Right lung (tissue), 10 donors: ENCODE data around the gene C19orf47. TPM values are rescaled to one million over a fixed set of nuclear protein-coding genes. Genes with fewer than 3 reads are reported as not detected.

Experiments
- DNase-seq, 2 donors: peaks; one replicate each; pipeline ENCODE4 v3.0.0-alpha.2; 2013
- long read RNA-seq, 8 donors: transcript quantifications; one replicate each; lab custom pipeline, GENCODE V29; 2026
- polyA plus RNA-seq, 5 donors: library from polyadenylated mRNA; unstranded; fragments of 120-200 nt; gene quantifications; one replicate each; pipeline versions ENCODE4 v1.2.1 to v1.2.3, GENCODE V29; 2013; ENCODE audit warnings: inconsistent platforms in 1 of 5, low replicate concordance in 1 of 5; ENCODE audit not compliant: insufficient read length in 5 of 5, insufficient read depth in 1 of 5

C19orf47 gene
- 10 to 100 TPM; 10.1 to 19.1 (median 10.9) TPM for polyA plus RNA-seq
- long read RNA-seq, donor 1, partial matches to known transcripts: 0 of 10 reads
- long read RNA-seq, donor 1, other reads (novel, unspliced or antisense): 6 of 10 reads
- long read RNA-seq, donor 2, partial matches to known transcripts: 136 of 150 reads
- long read RNA-seq, donor 2, other reads (novel, unspliced or antisense): 14 of 150 reads
- long read RNA-seq, donor 3: 0 reads
- long read RNA-seq, donor 4: 0 reads
- long read RNA-seq, donor 5, partial matches to known transcripts: 0 of 1 reads
- long read RNA-seq, donor 5, other reads (novel, unspliced or antisense): 0 of 1 reads
- long read RNA-seq, donor 6: 0 reads
- long read RNA-seq, donor 7: 0 reads
- long read RNA-seq, donor 8, partial matches to known transcripts: 0 of 1 reads
- long read RNA-seq, donor 8, other reads (novel, unspliced or antisense): 0 of 1 reads

DNA sequence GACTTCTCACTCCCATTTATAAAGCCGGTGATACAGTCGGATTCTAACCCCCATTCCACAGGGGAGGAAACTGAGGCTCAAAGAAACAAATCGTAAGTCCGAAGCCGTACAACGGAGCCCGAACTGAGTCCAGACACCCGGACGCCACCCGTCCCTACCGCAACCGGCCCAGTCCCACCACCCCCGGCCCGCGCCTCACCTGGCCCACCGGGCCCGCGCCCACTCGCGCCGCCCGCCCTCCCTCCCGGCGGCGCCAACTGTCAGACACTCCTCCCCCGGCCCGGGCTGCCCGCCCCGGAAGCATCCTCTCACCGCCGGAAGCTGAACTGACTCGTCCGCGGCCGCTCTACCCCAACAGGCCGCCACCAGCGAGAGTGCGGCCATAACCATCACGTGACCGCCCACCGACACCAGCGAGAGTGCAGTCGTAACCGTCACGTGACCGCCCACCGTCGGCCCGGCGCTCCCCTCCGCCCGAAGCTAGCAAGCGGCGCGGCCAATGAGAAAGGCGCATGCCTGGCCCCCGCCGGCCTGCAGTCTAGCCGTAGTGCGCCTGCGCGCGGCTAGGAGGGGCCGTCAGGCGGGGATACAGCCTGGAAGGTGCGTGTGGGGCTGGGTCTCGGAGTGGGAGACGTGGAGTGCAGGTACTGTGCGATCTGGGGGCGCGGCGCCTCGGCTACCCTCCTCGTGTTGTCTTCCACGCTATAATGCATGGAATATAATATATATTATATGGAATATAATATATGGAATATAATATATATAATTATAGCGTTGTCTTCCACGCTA is at the start of gene C19orf47, which contains the start of gene PLD3:
Gene C19orf47, minus strand, starts transcription at position 273 of the 789 bp plus-strand sequence. CDS start 6,540 bp downstream, outside the sequence.
Gene PLD3, plus strand, starts transcription at position 571 of the 789 bp plus-strand sequence. CDS start 17,789 bp downstream, outside the sequence.
- DNase-seq: peak; percentile 99

DNA sequence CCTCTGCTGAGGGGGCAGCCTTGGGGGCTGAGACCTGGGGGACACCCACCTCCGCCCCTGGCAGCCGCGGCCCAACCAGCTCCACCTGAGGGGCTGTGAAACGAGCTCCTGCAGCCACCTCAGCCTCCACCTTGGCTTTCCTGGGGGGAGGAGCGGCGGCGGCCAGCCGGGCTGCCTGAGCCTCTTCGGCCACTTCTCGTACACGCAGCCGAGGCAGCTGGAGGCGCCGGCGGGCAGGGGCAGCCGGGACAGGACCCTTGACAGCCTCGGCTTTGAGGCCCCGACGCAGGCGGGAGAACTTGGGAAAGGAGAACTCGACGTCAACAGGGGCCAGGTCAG is 49.3 kb upstream of the C19orf47 start:
- DNase-seq: no peak

DNA sequence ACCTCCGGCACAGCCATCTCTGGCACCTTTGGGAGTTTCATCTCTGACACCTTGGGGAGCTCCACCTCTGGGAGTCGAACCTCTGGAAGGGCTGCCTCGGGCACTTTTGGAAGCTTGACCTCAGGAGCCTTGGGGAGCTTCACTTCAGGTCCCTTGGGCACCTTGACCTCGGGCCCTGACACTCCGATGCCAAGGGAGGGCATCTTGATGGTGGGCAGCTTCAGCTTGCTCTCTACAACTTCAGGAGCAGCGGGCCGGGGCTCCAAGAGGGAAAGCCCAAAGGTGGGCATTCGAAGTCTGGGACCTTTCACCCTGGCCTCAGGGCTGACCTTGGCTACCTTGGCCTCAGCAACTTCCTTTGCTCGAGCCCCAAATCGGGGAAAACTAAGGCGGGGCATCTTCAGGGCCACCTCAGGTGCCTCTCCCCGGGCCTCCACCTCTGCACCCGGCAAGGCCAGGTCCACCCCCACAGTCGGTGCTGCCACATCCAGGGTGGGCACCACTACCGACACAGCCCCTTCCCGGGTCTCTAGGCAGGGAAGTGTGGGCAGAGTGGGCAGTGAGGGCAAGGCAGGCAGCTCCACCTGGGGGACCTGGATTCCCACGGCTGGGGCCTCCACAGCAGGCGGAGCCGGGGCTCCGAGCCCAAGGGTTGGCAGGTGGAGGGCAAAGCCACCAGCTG is 48.8 kb upstream of the C19orf47 start:
- no peak for DNase-seq

GRCh38 chr19:40395956-40396355 is 47.8 kb upstream of the C19orf47 start:
- DNase-seq: no peak

DNA sequence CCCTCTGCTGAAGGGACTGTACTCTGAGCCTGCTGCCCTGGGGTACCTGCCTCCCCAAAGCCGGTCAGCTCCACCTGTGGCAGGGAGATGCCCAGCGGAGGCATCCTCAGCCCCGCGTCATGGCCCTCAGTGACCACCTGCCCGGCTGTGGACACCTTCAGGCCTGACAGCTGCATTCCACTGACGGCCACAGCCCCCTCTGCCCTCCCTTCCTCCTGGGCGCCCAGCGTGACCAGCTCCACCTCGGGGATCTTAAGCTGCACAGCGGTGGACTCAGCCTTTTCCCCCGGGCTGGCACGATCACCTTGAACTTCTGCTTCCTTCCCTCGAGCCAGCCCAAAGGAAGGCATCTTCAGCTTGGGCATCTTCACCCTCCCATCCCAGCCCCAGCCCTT is 46.6 kb upstream of the C19orf47 start:
- no peak for DNase-seq

DNA sequence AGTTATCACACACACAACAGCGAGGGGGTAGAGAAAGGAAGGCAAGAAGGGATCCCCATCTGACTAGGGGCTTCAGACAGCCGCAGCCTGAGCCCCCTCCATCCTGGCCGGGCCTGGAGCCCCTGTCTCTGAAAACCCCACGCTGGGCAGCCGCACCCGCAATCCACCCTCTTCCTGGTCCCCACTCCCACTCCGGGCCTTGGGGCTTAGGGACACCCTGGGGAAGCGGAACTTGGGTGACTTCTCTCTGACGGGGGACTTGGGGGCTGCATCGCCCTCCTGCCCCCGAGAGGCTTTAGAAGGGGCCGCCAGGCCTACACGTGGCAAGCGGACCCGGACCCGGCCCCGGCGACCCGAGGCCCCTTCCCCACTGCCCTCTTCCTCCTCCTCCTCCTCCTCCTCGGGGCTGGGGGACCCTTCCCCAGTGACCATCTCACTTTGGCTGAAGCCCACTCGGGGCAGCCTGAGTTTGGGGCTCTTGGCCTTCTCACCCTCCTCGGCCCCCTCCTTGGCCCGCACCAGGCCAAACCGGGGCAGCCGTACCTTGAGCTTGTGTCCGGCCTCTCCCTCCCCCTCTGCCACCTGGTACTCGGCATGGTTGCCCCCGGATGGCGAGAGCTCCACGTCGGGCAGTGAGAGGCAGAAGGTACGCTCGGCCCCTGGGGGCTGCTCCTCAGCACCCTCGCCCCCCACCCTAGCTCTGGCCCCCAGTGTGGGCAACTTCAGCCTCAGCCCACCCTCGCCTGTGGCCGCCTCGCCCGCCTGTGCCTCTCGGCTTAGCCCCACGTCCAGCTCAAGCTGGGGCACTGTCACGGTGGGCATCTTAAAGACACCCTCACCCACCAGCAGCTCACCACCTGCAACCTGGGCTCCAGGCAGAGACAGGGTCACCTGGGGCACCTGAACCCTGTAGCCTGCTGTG is 46.0 kb upstream of the C19orf47 start:
- DNase-seq: no peak

DNA sequence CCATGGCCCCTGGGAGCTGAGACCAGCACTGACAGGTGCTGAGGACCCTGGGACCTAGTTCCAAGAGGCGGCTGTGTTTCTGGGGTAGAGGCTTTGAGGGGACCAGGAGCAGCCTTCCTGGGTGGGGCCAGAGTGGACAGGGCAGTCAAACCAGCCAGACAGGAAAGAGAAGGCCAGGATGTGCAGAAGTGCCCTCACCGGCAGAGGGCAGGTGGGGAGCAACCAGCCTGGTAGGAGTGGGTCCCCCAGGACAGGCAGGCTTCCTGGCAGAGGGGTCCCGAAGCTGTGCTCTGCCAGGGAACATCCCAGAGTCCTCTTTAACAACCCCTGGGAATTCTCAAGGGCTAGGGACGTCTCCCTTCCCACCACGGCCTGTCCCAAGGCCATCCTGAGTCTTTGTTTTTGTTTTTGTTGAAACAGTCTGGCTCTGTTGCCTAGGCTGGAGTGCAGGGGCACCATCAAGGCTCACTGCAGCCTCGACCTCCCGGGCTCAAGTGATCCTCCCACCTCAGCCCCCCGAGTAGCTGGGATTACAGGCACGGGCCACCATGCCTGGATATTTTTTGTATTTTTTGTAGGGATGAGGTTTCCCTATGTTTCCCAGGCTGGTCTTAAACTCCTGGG is 44.8 kb upstream of the C19orf47 start:
- DNase-seq: peak; percentile 44 to 48

- no peak for DNase-seq
These were observed 43.9 kb upstream of the C19orf47 start for GRCh38 chr19:40392123-40392522.

DNA sequence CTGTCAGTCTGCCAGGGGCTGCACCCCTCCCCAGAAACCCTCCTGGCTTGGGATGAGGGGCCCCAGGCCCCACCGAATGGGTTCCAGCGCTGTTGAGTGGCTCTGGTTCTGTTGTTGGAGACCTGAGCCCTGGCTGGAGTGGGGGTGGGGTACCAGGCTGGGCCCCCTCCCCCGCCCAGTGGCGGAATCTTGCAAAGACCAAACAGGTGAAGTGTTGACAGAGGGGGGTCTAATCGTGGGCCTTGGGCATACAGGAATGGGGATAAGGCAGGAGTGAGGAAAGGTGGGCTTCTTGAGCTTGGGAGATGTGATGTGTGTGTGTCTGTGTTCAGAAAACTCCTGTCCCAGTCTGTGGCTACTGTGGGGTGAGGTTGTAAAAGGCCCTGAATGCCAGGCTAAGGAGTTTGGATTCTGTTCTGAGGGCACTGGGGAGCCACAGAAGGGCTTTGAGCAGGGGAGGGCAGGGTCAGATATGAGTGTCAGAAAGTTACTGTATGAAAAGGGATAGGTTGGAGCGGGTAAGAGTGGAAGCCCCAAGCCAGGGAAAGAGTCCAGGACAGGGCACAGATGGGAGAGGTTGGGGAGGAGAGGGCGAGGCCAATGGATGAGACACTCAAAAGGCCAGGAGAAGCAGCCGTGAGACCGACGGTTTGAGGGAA is 42.0 kb upstream of the C19orf47 start, which contains the start of gene HIPK4:
Gene HIPK4, minus strand, starts transcription at position 98 of the 659 bp plus-strand sequence. CDS start 279 bp downstream, outside the sequence.
- DNase-seq: no peak

DNA sequence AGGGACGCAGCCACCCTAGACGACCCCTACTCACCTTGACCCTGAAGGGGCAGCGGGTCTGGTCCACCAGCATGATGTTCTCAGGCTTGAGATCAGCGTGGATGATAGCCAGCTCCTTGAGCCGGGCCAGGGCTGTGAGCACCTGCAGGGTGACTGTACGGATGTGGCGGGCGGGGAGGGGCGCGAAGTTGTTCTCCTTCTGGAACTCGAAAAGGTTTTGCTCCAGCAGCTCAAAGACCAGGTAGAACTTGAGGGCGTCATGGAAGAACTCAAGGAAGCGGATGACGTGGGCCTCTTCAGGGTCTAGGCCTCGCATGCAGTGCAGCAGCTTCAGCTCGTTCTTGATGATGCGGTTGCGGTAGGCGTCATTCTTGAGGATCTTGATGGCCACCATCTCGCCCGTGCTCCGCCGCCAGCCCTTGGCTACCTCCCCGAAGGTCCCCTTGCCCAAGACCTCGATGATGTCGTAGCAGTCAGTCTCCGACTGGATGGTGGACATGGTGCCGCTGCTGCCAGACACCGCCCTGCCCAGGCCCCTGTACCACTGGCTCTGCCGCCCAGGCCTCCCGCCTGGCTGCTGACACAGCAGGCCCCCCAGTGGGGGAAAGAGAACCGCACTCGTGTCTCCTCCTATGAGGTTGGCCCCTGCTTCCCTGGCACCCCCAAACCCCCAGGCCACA is 41.3 kb upstream of the C19orf47 start:
- DNase-seq: no peak

DNA sequence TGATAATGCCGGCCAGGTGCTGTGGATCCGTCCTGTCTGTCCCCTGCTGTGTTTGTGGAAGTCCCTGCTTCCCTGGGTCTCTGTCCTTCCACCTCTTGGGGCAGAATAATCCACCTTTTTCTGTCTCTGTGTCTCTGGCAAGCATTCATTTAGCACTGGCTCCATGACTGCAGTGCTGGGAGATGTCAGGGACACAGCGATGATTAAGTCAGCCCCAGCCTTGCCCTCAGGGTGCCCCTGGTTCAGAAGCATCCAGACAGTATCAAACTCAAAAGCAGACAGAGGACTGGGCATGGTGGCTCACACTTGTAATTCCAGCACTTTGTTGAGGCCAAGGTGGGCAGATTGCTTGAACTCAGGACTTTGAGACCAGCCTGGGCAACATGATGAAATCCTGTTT is 40.3 kb upstream of the C19orf47 start:
- no peak for DNase-seq

GRCh38 chr19:40387155-40387554 is 39.0 kb upstream of the C19orf47 start:
- DNase-seq: no peak

GRCh38 chr19:40383668-40384248 is 35.6 kb upstream of the C19orf47 start:
- DNase-seq: no peak

DNA sequence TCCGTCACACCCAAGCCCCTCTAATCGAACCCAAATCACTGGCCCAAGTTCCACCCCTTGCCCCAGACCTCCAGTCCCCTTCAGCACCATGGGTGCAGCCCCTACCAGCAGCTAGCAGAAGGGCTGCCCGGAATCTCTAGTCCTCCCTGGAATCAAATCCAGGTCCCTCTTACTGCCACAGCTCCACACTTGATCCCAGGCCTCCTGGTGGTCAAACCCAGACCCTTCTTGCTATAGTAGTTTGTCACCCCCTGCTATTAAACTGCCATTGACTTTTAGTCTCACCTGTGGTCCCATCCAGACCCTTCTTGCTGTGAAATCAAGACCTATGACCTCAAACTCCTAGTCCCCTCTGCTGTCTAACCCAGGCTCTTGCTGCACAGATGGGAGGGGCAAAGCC is 33.1 kb upstream of the C19orf47 start:
- DNase-seq: no peak

GRCh38 chr19:40380199-40381037 is 32.2 kb upstream of the C19orf47 start:
- no peak for DNase-seq

DNA sequence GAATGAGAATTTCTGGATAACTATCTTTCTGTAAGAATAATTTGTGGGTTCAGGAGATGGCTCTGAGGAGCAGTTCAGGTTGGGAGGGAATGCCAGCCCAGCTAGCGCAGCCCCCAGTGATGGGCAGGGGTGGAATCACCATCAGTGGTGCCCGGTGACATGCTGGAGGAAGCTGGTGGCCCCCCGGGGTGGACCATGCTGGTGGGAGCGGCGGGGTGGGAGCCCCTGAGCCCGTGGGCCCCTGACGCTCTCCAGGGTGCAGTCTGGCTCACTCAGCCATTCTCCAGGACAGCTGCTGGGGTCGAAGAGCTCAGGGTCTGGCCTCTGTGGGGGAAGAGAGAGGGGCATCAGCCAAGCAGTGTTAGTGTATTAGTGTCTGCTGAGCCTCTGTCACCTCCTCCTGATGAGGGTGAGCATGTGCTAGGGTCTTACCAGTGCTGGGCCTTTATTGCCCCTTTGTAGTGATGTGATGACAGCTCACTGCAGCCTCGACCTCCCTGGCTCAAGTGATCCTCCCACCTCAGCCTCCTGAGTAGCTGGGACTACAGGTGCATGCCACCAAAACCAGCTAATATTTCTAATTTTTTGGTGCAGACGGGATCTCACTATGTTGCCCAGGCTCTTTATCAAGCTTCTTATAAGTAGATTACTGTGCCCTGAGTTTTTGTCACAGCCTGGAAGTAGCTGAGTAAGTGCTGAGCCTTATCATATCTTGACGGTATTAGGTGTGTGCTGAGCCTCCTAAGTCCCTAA is 31.4 kb upstream of the C19orf47 start:
- DNase-seq: no peak

DNA sequence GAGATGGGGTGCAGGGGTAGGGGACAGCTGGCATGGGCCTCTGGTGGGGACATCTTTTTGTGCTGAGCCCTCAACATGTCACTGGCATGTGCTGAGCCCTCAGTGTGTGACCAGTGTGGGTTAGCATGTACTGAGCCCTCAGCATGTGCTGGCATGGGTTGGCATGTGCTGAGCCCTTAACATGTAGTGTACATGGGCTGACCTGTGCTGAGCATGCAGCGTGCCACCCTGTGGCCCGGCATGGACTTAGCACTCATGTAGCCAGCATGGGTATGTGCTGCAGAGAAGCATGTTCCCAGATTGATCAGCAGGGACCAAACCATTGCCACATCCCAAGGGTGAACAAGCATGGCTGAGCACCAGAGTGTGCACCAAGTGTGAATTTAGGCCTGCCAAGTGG is 30.3 kb upstream of the C19orf47 start:
- DNase-seq: no peak
